Lower lobe of right lung (tissue), 2 donors: ENCODE measurements around the gene EVPL. TPM values are rescaled to one million over a fixed set of nuclear protein-coding genes. Genes with fewer than 3 reads are reported as not detected.

Experiments
- ATAC-seq, 2 donors: fragments of 200-7000 bp; cut with Tn5 transposase; one replicate each; pipeline ENCODE4 v1.9.1; 2020 to 2022; ENCODE audit warnings: mild to moderate bottlenecking in 2 of 2, moderate library complexity in 2 of 2
- DNase-seq: peaks from one replicate; pipeline ENCODE4 v3.0.0-alpha.2; 2020
- H3K27ac ChIP-seq: fragments of 200-600 bp; one replicate; pipeline ENCODE4 v1.8.0; 2022
- H3K27me3 ChIP-seq: fragments of 200-600 bp; one replicate; pipeline ENCODE4 v1.8.0; 2022; ENCODE audit warnings: low read depth
- H3K36me3 ChIP-seq: fragments of 200-600 bp; one replicate; pipeline ENCODE4 v1.8.0; 2022; ENCODE audit warnings: mild to moderate bottlenecking
- H3K4me1 ChIP-seq: fragments of 200-600 bp; one replicate; pipeline ENCODE4 v1.8.0; 2022
- H3K4me3 ChIP-seq: fragments of 200-600 bp; one replicate; pipeline ENCODE4 v1.8.0; 2022; ENCODE audit warnings: mild to moderate bottlenecking
- H3K9me3 ChIP-seq: fragments of 200-600 bp; one replicate; pipeline ENCODE4 v1.8.0; 2022
- CTCF ChIP-seq: fragments of 200-600 bp; IDR thresholded peaks from one replicate; pipeline ENCODE4 v1.8.0; 2022; ENCODE audit warnings: antibody characterized with exemption, mild to moderate bottlenecking
- intact Hi-C: fragments of 100-400 bp; cut with DNase I; formaldehyde crosslinking; loops from one replicate; pipeline ENCODE4 v1.11.0; 2022
- total RNA-seq: library from RNA; stranded (reverse); fragmentation: NEBNext Ultra II Directional; extraction: Animal tissue kit (Norgen Biotek cat#: 25700); gene quantifications from one replicate; pipeline ENCODE4 v1.2.1, GENCODE V29; 2021
- donor health status: DM: no; HTN: yes; CAD: no; lungs with severe emphysema.

EVPL gene
- total RNA-seq, 1 donor from 2014 or later = 36.8 TPM

GRCh38 chr17:75996665-75997590, 30.2 kb downstream of the EVPL start:
- ATAC-seq (peak; percentile 61 to 74), DNase-seq (peak; percentile 75)
- no peaks in the 10 kb centered on the region for H3K27me3 ChIP-seq
- H3K27ac ChIP-seq = peak overlapping the region; percentile 41
- intact Hi-C loops = no loop called here
- H3K36me3 ChIP-seq = peaks cover 42% of the 10 kb centered on the region
- TF ChIP-seq CTCF = no peak
- no peaks in the 10 kb centered on the region for H3K9me3 ChIP-seq
- H3K4me1 ChIP-seq = peaks cover 24% of the 10 kb centered on the region
- no peak overlapping the region for H3K4me3 ChIP-seq

- Histone ChIP-seq H3K27me3 (no peaks in the 10 kb centered on the region), H3K4me3 (no peak overlapping the region), H3K9me3 (no peaks in the 10 kb centered on the region), H3K27ac (no peak overlapping the region), H3K36me3 (peaks cover 52% of the 10 kb centered on the region), H3K4me1 (peaks cover 24% of the 10 kb centered on the region)
- ATAC-seq = no peak
- no peak for TF ChIP-seq CTCF
- intact Hi-C loops = no loop called here
- no peak for DNase-seq
These were observed 31.7 kb downstream of the EVPL start for GRCh38 chr17:75995385-75995925.

GRCh38 chr17:75994802-75995370, 32.2 kb downstream of the EVPL start:
- Histone ChIP-seq H3K9me3 (no peaks in the 10 kb centered on the region), H3K36me3 (peaks cover 46% of the 10 kb centered on the region), H3K27ac (no peak overlapping the region), H3K4me1 (peaks cover 24% of the 10 kb centered on the region), H3K27me3 (no peaks in the 10 kb centered on the region), H3K4me3 (no peak overlapping the region)
- intact Hi-C loops = no loop called here
- ATAC-seq = no peak
- DNase-seq = no peak
- no peak for TF ChIP-seq CTCF

GRCh38 chr17:75991396-75991795, 35.7 kb downstream of the EVPL start:
- Histone ChIP-seq H3K9me3 (no peaks in the 10 kb centered on the region), H3K4me3 (no peak overlapping the region), H3K36me3 (peaks cover 51% of the 10 kb centered on the region), H3K27me3 (no peaks in the 10 kb centered on the region), H3K4me1 (no peaks in the 10 kb centered on the region), H3K27ac (no peak overlapping the region)
- no peak for TF ChIP-seq CTCF
- no peak for DNase-seq
- ATAC-seq = no peak
- intact Hi-C loops = no loop called here

- DNase-seq (no peak), ATAC-seq (no peak)
- peaks cover 15% of the 10 kb centered on the region for H3K36me3 ChIP-seq
- H3K4me3 ChIP-seq = no peak overlapping the region
- intact Hi-C loops = no loop called here
- peaks cover 21% of the 10 kb centered on the region for H3K4me1 ChIP-seq
- H3K27me3 ChIP-seq = no peaks in the 10 kb centered on the region
- no peak overlapping the region for H3K27ac ChIP-seq
- TF ChIP-seq CTCF = no peak
- H3K9me3 ChIP-seq = no peaks in the 10 kb centered on the region
These were observed 40.1 kb downstream of the EVPL start for GRCh38 chr17:75987041-75987440.
